Measurements from ENCODE around the gene ANKRD9. TPM values are rescaled to one million over a fixed set of nuclear protein-coding genes. Genes with fewer than 3 reads are reported as not detected.

ANKRD9 gene, protein sequence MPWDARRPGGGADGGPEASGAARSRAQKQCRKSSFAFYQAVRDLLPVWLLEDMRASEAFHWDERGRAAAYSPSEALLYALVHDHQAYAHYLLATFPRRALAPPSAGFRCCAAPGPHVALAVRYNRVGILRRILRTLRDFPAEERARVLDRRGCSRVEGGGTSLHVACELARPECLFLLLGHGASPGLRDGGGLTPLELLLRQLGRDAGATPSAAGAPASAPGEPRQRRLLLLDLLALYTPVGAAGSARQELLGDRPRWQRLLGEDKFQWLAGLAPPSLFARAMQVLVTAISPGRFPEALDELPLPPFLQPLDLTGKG
- total RNA-seq, result 18.5 and 22.8 TPM in 2 replicates

GRCh38 chr14:102509746-102510615 is at the start of gene ANKRD9:
Gene ANKRD9, minus strand, starts transcription at chr14:102509776. Its CDS starts 1,887 bp downstream, at chr14:102507889.

Other genes with a start within 250 kb of the ANKRD9 start
- gene MOK, start 204.6 kb downstream of the ANKRD9 start, total RNA-seq, result 1.5 and 3.2 TPM in 2 replicates
- 6.8 and 11.4 TPM in 2 replicates for gene ZNF839, start 190.0 kb downstream of the ANKRD9 start, total RNA-seq
- gene CINP, start 146.9 kb downstream of the ANKRD9 start, total RNA-seq, result 56.5 and 59.9 TPM in 2 replicates
- 9.7 and 11.9 TPM in 2 replicates for gene TECPR2, start 146.8 kb downstream of the ANKRD9 start, total RNA-seq
- gene RCOR1, start 82.9 kb upstream of the ANKRD9 start, total RNA-seq, result 11.4 and 12.7 TPM in 2 replicates

Data from epithelial cell of umbilical artery (primary cell).